Measurements from ENCODE around the gene SH3YL1. TPM values are rescaled to one million over a fixed set of nuclear protein-coding genes. Genes with fewer than 3 reads are reported as not detected.

SH3YL1 gene
- polyA plus RNA-seq (2011; rRNA removed) (23.4 and 27.6 TPM in 2 replicates), polyA minus RNA-seq (2011; rRNA and poly(A)+ RNA removed) (11.8 and 22.6 TPM in 2 replicates)

DNA sequence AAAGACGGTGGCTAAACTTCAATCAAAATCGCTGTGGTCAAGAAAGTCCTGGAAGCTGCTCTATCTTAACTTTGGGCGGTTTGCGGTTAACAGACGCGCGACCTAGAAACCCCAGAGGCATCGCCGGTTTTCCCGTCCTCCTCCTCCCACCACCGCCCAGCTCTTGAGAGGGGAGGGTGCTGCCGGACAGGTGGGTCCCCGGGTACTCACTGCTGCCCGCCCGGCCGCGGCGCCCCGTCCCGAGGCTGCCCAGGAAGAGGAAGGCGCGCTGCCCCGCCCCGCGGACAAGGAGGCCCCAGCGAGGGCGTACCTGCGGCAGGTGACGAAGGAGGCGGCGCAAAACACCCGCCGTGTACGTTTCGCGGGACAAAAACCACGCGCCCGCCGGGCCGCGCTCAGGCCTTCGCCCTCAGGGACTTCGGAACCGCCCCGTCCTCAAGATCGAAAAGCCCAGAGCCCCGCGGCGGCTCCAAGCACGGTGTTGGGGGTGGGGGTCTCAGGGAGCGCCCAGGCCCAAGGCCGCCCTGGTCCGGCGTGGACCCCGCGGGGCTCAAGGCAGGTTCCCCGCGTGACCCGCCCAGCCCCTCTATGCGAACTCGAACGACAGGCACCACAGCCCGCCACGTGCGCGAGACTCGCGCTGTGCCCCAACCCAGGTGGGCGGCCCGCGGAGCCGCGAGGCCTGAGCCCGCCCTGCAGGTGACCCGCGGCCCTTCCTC, at the start of gene SH3YL1:
Gene SH3YL1, minus strand, starts transcription at position 259 of the 719 bp plus-strand sequence. Its CDS starts 48 bp downstream, at position 211.
- DNase-seq (ENCODE audit: low read depth, low spot score): no peak
- ChIA-PET CTCF (interaction anchor here (1.0 kb wide), 1 partner anchor 17 kb away, joined by 6 read pairs; no protein-coding TSS in a partner anchor), POLR2A (no interaction called here)
- peak within 1 kb of the TSS; percentile 73 for H3K27ac ChIP-seq (ENCODE audit: low read depth, low read length)
- no peaks in the 10 kb centered on the region for H3K27me3 ChIP-seq (ENCODE audit: control insufficient read depth, insufficient read depth, low read length)
- peak within 1 kb of the TSS; percentile 97 for H3K4me3 ChIP-seq (ENCODE audit: low read depth, low read length)
- TF ChIP-seq, protein P1, sequence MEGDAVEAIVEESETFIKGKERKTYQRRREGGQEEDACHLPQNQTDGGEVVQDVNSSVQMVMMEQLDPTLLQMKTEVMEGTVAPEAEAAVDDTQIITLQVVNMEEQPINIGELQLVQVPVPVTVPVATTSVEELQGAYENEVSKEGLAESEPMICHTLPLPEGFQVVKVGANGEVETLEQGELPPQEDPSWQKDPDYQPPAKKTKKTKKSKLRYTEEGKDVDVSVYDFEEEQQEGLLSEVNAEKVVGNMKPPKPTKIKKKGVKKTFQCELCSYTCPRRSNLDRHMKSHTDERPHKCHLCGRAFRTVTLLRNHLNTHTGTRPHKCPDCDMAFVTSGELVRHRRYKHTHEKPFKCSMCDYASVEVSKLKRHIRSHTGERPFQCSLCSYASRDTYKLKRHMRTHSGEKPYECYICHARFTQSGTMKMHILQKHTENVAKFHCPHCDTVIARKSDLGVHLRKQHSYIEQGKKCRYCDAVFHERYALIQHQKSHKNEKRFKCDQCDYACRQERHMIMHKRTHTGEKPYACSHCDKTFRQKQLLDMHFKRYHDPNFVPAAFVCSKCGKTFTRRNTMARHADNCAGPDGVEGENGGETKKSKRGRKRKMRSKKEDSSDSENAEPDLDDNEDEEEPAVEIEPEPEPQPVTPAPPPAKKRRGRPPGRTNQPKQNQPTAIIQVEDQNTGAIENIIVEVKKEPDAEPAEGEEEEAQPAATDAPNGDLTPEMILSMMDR (IDR thresholded peaks at IDR 0.05; ENCODE audit: low read depth, low read length): no peak
- peaks cover 5% of the 10 kb centered on the region for H3K9me3 ChIP-seq (ENCODE audit: control insufficient read depth, insufficient read depth, low read length)

DNA sequence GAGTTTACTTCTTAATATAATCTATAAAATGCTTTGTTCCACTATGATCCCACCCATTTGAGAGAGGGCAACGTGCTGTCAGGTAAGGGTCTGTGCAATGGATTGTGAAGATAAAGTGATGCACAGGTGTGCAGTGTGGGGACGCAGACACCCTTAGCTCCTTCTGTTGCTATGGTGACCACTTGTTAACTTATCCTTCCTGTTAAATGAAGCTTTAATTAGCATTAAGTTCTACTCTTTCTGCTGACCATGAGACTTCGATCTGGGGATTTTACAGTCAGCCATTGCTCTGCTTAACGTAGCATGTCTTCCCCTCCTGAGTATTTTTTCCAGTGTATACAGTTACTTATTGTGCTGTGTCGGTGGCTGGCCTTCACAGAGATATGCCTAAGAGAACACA, 47.2 kb upstream of the SH3YL1 start:
- Histone ChIP-seq H3K27ac (ENCODE audit: low read depth, low read length) (no peak overlapping the region), H3K4me3 (ENCODE audit: low read depth, low read length) (no peak overlapping the region), H3K9me3 (ENCODE audit: control insufficient read depth, insufficient read depth, low read length) (peaks cover 22% of the 10 kb centered on the region), H3K27me3 (ENCODE audit: control insufficient read depth, insufficient read depth, low read length) (no peaks in the 10 kb centered on the region)
- ChIA-PET POLR2A (no interaction called here), CTCF (no interaction called here)
- DNase-seq (ENCODE audit: low read depth, low spot score): no peak
- TF ChIP-seq, protein P1 (IDR thresholded peaks at IDR 0.05; ENCODE audit: low read depth, low read length): no peak

GRCh38 chr2:309954-310510, 46.2 kb upstream of the SH3YL1 start:
- ChIA-PET CTCF (no interaction called here), POLR2A (no interaction called here)
- H3K27ac ChIP-seq (ENCODE audit: low read depth, low read length): no peak overlapping the region
- no peak for DNase-seq (ENCODE audit: low read depth, low spot score)
- H3K27me3 ChIP-seq (ENCODE audit: control insufficient read depth, insufficient read depth, low read length): no peaks in the 10 kb centered on the region
- H3K9me3 ChIP-seq (ENCODE audit: control insufficient read depth, insufficient read depth, low read length): peaks cover 13% of the 10 kb centered on the region
- H3K4me3 ChIP-seq (ENCODE audit: low read depth, low read length): no peak overlapping the region
- TF ChIP-seq, protein P1 (IDR thresholded peaks at IDR 0.05; ENCODE audit: low read depth, low read length): no peak

- ChIA-PET POLR2A (no interaction called here), CTCF (no interaction called here)
- Histone ChIP-seq H3K9me3 (ENCODE audit: control insufficient read depth, insufficient read depth, low read length) (peaks cover 6% of the 10 kb centered on the region), H3K27ac (ENCODE audit: low read depth, low read length) (no peak overlapping the region), H3K27me3 (ENCODE audit: control insufficient read depth, insufficient read depth, low read length) (no peaks in the 10 kb centered on the region), H3K4me3 (ENCODE audit: low read depth, low read length) (no peak overlapping the region)
- DNase-seq (ENCODE audit: low read depth, low spot score): no peak
- TF ChIP-seq, protein P1 (IDR thresholded peaks at IDR 0.05; ENCODE audit: low read depth, low read length): no peak
These were observed 45.5 kb upstream of the SH3YL1 start for GRCh38 chr2:309148-309953.
